Kidney epithelial cell (primary cell): ENCODE results near the gene ZNF24. TPM values are rescaled to one million over a fixed set of nuclear protein-coding genes. Genes with fewer than 3 reads are reported as not detected.
A peak's percentile ranks its signal among the peaks of the same experiment; 100 is the strongest.

ENCODE experiments used
- DNase-seq: peaks from one replicate; pipeline ENCODE4 v3.0.0-alpha.2; 2010; ENCODE audit warnings: low read depth
- H3K27me3 ChIP-seq: 2 replicates; pipeline ENCODE4 v1.6.0; 2011; ENCODE audit warnings: low read length; ENCODE audit not compliant: control insufficient read depth, insufficient read depth
- H3K36me3 ChIP-seq: 2 replicates; pipeline ENCODE4 v1.5.1; 2011; ENCODE audit warnings: low read length; ENCODE audit not compliant: control insufficient read depth, insufficient read depth
- H3K4me3 ChIP-seq: 2 replicates; pipeline ENCODE4 v1.5.1; 2011; ENCODE audit warnings: low read depth, mild to moderate bottlenecking, control low read depth, low read length
- total RNA-seq: library from RNA; depleted of rRNA; stranded (reverse); fragments of >200 nt; gene quantifications from 2 replicates; pipeline ENCODE4 v1.2.3, GENCODE V29; 2015
- TF ChIP-seq, protein P1 (sequence below): IDR thresholded peaks from 2 replicates; pipeline ENCODE4 v1.5.1; 2011; ENCODE audit warnings: mild to moderate bottlenecking, moderate library complexity, low read length, control low read depth, inconsistent platforms; ENCODE audit not compliant: insufficient read depth, poor library complexity, severe bottlenecking

ZNF24 gene
- total RNA-seq, 1 donor from 2014 or later: 40.7 TPM

DNA sequence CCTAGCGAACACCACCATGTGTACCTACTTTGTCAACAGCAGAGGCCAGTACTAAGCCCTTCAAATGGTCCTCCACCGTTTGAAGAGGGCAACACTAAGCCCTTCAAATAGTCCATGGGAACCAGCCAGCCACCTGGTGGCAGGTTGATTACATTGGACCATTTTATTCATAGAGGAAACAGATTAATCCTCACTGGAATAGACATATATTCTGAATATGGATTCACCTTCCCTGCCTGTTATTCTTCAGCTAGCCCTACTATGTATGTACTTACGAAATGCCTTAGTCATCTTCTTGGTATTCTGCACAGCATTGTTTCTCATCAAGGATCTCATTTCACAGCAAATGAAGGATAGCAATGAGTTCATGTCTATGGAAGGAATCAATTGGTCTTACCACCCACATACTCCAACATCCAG is 42.9 kb upstream of the ZNF24 start:
- Histone ChIP-seq H3K4me3 (no peak overlapping the region), H3K27me3 (no peaks in the 10 kb centered on the region), H3K36me3 (no peaks in the 10 kb centered on the region)
- DNase-seq: no peak
- TF ChIP-seq, protein P1, sequence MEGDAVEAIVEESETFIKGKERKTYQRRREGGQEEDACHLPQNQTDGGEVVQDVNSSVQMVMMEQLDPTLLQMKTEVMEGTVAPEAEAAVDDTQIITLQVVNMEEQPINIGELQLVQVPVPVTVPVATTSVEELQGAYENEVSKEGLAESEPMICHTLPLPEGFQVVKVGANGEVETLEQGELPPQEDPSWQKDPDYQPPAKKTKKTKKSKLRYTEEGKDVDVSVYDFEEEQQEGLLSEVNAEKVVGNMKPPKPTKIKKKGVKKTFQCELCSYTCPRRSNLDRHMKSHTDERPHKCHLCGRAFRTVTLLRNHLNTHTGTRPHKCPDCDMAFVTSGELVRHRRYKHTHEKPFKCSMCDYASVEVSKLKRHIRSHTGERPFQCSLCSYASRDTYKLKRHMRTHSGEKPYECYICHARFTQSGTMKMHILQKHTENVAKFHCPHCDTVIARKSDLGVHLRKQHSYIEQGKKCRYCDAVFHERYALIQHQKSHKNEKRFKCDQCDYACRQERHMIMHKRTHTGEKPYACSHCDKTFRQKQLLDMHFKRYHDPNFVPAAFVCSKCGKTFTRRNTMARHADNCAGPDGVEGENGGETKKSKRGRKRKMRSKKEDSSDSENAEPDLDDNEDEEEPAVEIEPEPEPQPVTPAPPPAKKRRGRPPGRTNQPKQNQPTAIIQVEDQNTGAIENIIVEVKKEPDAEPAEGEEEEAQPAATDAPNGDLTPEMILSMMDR: peak; percentile 27

DNA sequence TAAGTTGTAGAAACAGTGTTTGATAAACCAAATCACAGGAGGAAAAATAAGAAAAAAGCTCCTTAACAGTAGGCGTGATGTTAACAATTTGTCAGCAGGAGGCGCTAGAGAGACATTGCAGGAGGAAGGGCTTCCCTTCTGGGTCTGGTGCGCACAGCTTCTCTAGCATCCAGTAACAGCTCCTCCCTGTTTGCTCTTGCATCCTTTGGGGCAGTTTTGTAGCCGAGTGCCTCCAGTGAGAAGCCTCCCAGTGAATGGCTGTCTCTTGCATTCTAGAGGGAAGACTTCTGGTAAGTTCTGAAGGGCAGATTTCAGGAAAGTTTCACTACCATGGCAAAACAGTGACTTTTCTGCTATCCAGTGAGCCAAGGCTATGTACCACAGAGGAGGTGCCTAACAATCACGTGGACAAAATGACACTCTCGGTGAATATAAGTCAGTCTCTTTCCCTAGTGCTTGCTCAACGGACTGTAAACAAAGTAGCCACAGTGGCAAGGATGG is 42.4 kb upstream of the ZNF24 start:
- no peaks in the 10 kb centered on the region for H3K27me3 ChIP-seq
- no peak overlapping the region for H3K4me3 ChIP-seq
- TF ChIP-seq, protein P1: peak; percentile 94
- H3K36me3 ChIP-seq: no peaks in the 10 kb centered on the region
- peak; percentile 37 for DNase-seq

DNA sequence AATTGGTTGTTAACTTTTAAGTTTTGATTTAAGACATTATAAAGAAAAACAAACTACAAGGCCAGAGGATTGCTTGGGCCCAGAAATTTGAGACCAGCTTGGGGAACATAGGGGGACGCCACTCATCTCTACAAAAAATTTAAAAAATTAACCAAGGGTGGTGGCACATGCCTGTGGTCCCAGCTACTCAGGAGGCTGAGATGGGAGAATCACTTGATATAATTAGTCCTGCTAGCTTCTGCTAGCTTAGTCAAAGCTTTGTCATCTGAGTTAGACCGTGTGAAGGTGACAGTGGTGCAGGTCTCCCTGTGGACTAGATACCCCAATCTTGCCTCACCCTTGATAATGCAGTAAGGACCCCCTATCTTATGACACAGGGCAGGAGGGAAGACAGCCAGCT is 38.9 kb upstream of the ZNF24 start:
- Histone ChIP-seq H3K27me3 (no peaks in the 10 kb centered on the region), H3K36me3 (no peaks in the 10 kb centered on the region), H3K4me3 (no peak overlapping the region)
- DNase-seq: no peak
- TF ChIP-seq, protein P1: no peak

DNA sequence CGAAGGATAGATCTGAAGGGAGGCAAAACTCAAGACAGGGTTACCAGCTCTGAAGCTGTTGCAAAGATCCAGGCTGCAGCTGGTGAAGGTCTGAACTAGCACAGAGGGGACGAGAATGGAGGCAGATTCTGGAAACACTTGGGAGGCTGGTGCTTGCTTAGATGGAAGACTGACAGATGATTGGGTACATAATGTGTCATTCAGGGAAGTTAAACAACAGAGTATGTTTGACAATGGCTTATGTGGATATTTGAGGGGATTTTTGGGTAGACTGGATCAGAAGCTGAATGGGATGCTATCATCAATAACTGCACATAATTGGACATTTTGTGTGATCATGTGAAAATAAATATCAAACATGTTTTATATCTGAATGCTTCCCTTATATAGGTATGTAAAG is 35.2 kb upstream of the ZNF24 start:
- H3K4me3 ChIP-seq: no peak overlapping the region
- H3K36me3 ChIP-seq: no peaks in the 10 kb centered on the region
- TF ChIP-seq, protein P1: no peak
- peaks cover 2% of the 10 kb centered on the region for H3K27me3 ChIP-seq
- no peak for DNase-seq

DNA sequence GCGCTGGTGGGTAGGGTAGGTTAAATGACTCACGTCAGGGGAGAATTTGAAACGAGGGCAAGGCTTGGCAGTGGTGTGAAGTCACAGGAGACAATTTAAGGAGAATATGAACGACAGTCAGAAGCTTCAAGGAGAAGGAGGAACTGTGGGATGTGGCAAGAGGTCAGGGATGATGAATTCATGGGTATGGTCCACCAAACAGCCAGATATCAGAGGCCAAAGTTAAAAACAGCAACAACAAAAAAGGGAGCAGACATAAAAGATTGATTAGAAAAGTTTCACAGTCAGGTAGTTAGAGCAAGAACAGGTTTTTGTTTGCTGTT is 34.3 kb upstream of the ZNF24 start:
- TF ChIP-seq, protein P1: no peak
- DNase-seq: no peak
- Histone ChIP-seq H3K27me3 (peaks cover 2% of the 10 kb centered on the region), H3K4me3 (no peak overlapping the region), H3K36me3 (no peaks in the 10 kb centered on the region)

DNA sequence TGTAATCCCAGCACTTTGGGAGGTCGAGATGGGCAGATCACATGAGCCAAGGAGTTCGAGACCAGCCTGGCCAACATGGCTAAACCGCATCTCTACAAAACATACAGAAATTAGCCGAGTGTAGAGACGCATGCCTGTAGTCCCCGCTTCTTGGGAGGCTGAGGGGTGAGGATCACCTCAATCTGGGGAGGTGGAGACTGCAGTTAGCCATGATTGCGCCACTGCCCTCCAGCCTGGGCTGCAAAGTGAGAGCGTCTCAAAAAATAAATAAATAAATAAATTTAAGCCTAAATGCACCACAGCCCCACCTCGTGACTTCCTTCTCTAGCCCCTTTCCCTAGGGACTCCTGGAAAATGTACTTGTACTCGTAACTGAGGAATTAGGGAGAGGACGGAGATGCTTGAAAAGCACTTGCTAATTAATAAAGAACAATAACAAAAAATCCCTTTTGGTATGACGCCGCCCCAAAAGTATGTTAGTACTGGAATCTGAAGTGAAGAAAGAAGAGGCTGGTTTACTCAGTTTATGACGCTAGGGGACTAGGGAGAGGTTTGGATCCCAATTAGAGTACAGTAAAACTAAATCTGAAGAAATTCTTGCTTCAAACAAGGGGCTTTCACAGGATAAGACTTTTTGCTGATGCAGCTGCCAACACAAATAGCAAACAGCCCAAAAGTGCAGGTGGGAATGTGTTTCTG is 33.8 kb upstream of the ZNF24 start:
- DNase-seq: no peak
- Histone ChIP-seq H3K36me3 (no peaks in the 10 kb centered on the region), H3K4me3 (no peak overlapping the region), H3K27me3 (peaks cover 2% of the 10 kb centered on the region)
- TF ChIP-seq, protein P1: no peak
